Body of pancreas (tissue), 4 donors: ENCODE results near the gene CNTN2.

Source experiments
- CTCF ChIP-seq, 7 experiments: fragments of 450-650 bp in 4 of 7; fragments of 200-600 bp in 3 of 7; sonication (generic) in 3 of 7; IDR thresholded peaks; one replicate each; pipeline ENCODE4 v1.5.1; 2016 to 2019; ENCODE audit warnings: antibody characterized with exemption in 7 of 7
- POLR2A ChIP-seq, 3 donors: fragments of 450-650 bp; IDR thresholded peaks; one replicate each; pipeline ENCODE4 v1.6.1; 2016; ENCODE audit warnings: antibody characterized with exemption in 3 of 3, mild to moderate bottlenecking in 2 of 3

GRCh38 chr1:205020466-205020865 is 22.5 kb upstream of the CNTN2 start:
- TF ChIP-seq POLR2A (IDR thresholded peaks at IDR 0.05) (no peak), CTCF (IDR thresholded peaks at IDR 0.05) (no peak)
